Jurkat, Clone E6-1 (cell line): ENCODE results near the gene NDRG2.
"Not testable (repeated sequence)": the region's sequence is repeated elsewhere in the genome, so short reads cannot be mapped to it uniquely, and the experiment has no call there.

Experiments
- DNase-seq: peaks from one replicate; pipeline ENCODE4 v3.0.0-alpha.2; 2011; ENCODE audit warnings: low read depth, low spot score
- H3K4me3 ChIP-seq: 2 replicates; pipeline ENCODE4 v1.5.1; 2011; ENCODE audit warnings: mild to moderate bottlenecking, low read length, control low read depth, moderate library complexity

The NDRG2 gene

GRCh38 chr14:21057803-21058675 is 33.2 kb upstream of the NDRG2 start, which contains the start of gene RNASE8:
TSS of gene RNASE8 (plus strand) at chr14:21057822. CDS start at chr14:21057893, 71 bp downstream.
- DNase-seq: no peak
- no peak within 1 kb of the TSS for H3K4me3 ChIP-seq

GRCh38 chr14:21056520-21057163 is 31.8 kb upstream of the NDRG2 start:
- H3K4me3 ChIP-seq: no peak overlapping the region
- no peak for DNase-seq

GRCh38 chr14:21055432-21056117 is 30.7 kb upstream of the NDRG2 start:
- DNase-seq: no peak
- H3K4me3 ChIP-seq: no peak overlapping the region

GRCh38 chr14:21054768-21055145 is 29.9 kb upstream of the NDRG2 start:
- no peak for DNase-seq
- H3K4me3 ChIP-seq: no peak overlapping the region

GRCh38 chr14:21054123-21054767 is 29.4 kb upstream of the NDRG2 start:
- DNase-seq: no peak
- no peak overlapping the region for H3K4me3 ChIP-seq

GRCh38 chr14:21053184-21054122 is 28.6 kb upstream of the NDRG2 start:
- H3K4me3 ChIP-seq: no peak overlapping the region
- no peak for DNase-seq

GRCh38 chr14:21050597-21050996 is 25.7 kb upstream of the NDRG2 start:
- no peak for DNase-seq
- H3K4me3 ChIP-seq: no peak overlapping the region

- H3K4me3 ChIP-seq: no peak overlapping the region
- no peak for DNase-seq
Observed at GRCh38 chr14:21049271-21049673, 24.4 kb upstream of the NDRG2 start.

GRCh38 chr14:21048638-21049037 is 23.8 kb upstream of the NDRG2 start:
- DNase-seq: no peak
- H3K4me3 ChIP-seq: no peak overlapping the region

- no peak overlapping the region for H3K4me3 ChIP-seq
- DNase-seq: no peak
Observed at GRCh38 chr14:21047378-21047781, 22.5 kb upstream of the NDRG2 start.

GRCh38 chr14:21043974-21044618 is 19.2 kb upstream of the NDRG2 start:
- DNase-seq: no peak
- H3K4me3 ChIP-seq: no peak overlapping the region

- DNase-seq: no peak
- no peak overlapping the region for H3K4me3 ChIP-seq
Observed at GRCh38 chr14:21043387-21043973, 18.6 kb upstream of the NDRG2 start.

- H3K4me3 ChIP-seq: no peak overlapping the region
- DNase-seq: no peak
Observed at GRCh38 chr14:21042918-21043317, 18.1 kb upstream of the NDRG2 start.

GRCh38 chr14:21041676-21042433 is 17.0 kb upstream of the NDRG2 start, which contains the start of gene RNASE7:
TSS of gene RNASE7 (plus strand) at chr14:21042362. CDS start at chr14:21042993, 631 bp downstream.
- DNase-seq: no peak
- no peak within 1 kb of the TSS for H3K4me3 ChIP-seq

- not testable (repeated sequence) for DNase-seq, H3K4me3 ChIP-seq
Observed at GRCh38 chr14:21040941-21041340, 16.1 kb upstream of the NDRG2 start.

- DNase-seq: no peak
Observed at GRCh38 chr14:21040370-21040925, 15.6 kb upstream of the NDRG2 start.

More at GRCh38 chr14:21040370-21040925, 15.6 kb upstream of the NDRG2 start:
- no peak overlapping the region for H3K4me3 ChIP-seq
